Coronary artery (tissue), 2 donors: ENCODE results near the gene CPXM1.

ENCODE experiments used
- DNase-seq: peaks from one replicate; pipeline ENCODE4 v3.0.0-alpha.2; 2017; ENCODE audit warnings: low spot score
- H3K27ac ChIP-seq, 2 donors: fragments of 200-600 bp; sonication (generic); one replicate each; pipeline ENCODE4 v1.5.1; 2016 to 2019
- H3K4me3 ChIP-seq: fragments of 200-600 bp; sonication (generic); 2 replicates; pipeline ENCODE4 v1.5.1; 2016; ENCODE audit warnings: mild to moderate bottlenecking, moderate library complexity
- TF ChIP-seq, protein P1 (sequence below): fragments of 200-600 bp; sonication (generic); IDR thresholded peaks from one replicate; pipeline ENCODE4 v1.5.1; 2019; ENCODE audit warnings: antibody characterized with exemption

CPXM1 gene

DNA sequence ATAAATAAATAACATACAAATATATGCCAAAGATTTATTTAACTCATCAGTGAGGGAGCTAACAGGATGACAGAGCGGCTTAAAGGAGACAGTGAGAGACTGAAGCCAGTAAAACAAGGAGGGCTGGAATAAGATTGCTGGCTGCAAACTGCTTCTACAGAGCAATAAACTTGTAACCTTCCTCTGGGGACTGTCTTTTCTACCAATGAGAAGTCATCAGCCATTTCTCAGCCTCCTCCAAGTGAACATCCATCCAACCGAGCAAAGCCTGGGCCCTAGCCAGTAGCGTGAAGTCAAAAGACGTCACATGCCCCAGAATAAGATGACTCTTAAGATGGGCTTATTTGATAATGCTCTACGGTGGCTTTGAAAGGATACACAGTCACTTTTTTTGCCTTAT lies 42.5 kb downstream of the CPXM1 start:
- Histone ChIP-seq H3K27ac (no peak overlapping the region), H3K4me3 (no peak overlapping the region)
- TF ChIP-seq, protein P1, sequence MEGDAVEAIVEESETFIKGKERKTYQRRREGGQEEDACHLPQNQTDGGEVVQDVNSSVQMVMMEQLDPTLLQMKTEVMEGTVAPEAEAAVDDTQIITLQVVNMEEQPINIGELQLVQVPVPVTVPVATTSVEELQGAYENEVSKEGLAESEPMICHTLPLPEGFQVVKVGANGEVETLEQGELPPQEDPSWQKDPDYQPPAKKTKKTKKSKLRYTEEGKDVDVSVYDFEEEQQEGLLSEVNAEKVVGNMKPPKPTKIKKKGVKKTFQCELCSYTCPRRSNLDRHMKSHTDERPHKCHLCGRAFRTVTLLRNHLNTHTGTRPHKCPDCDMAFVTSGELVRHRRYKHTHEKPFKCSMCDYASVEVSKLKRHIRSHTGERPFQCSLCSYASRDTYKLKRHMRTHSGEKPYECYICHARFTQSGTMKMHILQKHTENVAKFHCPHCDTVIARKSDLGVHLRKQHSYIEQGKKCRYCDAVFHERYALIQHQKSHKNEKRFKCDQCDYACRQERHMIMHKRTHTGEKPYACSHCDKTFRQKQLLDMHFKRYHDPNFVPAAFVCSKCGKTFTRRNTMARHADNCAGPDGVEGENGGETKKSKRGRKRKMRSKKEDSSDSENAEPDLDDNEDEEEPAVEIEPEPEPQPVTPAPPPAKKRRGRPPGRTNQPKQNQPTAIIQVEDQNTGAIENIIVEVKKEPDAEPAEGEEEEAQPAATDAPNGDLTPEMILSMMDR, result no peak
- no peak for DNase-seq

DNA sequence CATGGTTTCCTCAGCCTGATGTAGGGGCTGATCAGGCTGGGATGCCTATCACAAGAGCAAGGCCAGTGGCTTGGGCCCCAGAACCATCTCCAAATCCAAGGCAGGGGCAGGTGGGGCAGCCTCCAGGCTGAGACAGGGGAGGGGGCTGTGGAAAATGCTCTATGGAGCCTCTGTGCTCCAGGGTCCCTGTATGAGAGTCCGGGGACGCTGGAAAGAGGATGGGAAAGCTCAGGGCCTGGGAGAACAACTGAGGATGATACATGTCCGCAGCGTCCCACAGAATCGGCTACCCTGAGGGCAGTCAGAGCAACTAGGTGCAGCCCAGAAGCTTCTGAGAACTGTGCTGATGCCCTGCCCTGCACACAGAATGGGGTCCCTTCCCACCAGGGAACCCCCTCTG lies 43.4 kb downstream of the CPXM1 start:
- no peak overlapping the region for H3K4me3 ChIP-seq
- H3K27ac ChIP-seq, result no peak overlapping the region
- TF ChIP-seq, protein P1, result no peak
- DNase-seq, result no peak

DNA sequence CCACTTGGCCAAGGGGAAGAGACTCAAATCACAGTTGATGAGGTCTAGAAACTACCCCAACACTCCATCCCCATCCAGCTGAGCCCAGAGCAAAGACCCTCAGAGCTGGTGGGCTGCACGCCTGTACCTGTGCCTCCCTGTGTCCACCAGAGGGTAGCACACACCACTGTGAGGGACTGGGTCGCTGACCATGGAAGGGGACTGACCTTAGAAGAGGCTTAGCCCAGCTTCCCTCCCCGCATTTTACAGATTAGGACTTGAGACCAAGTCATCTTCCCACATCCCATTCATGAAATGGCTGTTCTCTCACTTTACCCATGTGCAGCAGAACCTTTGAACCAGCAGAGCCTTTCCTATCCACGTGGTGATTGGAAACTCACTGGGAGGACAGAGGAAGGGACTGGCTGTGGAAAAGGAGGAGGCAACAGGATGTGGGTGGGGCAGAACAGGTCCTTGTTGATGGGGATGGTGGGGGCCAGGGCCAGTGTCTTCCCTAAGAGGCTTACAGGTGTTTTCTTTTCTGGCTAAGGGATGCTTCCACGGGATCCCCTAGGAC lies 44.3 kb downstream of the CPXM1 start:
- DNase-seq, result no peak
- TF ChIP-seq, protein P1, result no peak

DNA sequence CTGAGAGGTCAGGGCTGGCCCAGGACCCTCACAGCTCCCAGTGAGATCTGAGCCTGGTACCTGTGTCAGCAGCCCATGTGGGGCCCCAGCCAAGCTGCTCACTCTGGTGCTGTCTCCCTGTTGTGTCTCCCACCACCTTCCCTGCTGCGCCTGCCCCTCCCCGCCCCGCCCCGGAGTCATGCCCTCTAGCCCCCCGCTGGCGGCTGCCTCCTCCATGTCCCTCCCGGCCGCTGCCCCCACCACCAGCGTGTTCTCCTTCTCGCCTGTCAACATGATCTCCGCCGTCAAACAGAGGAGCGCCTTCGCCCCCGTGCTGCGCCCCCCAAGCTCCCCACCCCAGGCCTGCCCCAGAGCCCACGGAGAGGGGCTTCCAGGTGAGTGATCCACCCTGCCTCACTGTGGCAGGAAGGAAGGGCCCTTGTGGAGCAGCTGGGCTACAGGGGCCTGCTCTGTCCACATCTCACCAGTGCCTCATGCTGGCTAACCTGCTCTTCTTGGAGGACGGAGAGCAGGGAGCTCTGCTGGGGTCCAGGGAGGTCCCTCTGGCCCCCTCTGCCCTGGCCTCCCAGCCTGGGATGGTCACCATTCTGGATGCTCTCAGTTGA lies 44.9 kb downstream of the CPXM1 start:
- no peak overlapping the region for H3K4me3 ChIP-seq
- no peak overlapping the region for H3K27ac ChIP-seq
- no peak for DNase-seq
- TF ChIP-seq, protein P1, result no peak

More for the DNA sequence above, 44.3 kb downstream of the CPXM1 start:
- no peak overlapping the region for H3K27ac ChIP-seq
- H3K4me3 ChIP-seq, result no peak overlapping the region

DNA sequence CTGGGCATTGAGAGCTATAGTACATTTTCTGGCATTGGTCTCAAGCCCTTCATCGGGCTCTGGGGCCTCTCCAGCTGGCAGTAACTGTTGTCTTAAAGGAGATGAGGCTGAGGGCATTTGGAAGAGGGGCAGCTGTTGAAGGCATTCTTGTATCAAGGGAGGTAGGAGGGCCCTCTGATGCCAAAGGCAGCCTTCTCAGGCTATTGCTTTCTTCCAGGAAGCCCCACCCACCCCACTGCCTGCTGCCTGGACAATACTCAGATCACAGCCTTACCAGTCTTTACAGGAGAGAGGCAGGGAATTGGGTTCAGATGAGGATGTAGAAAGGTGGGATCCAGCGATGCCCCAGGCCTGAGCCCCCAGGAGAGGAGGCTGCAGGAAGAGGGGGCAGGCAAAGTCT lies 46.0 kb downstream of the CPXM1 start:
- Histone ChIP-seq H3K4me3 (no peak overlapping the region), H3K27ac (no peak overlapping the region)
- TF ChIP-seq, protein P1, result no peak
- DNase-seq, result no peak

DNA sequence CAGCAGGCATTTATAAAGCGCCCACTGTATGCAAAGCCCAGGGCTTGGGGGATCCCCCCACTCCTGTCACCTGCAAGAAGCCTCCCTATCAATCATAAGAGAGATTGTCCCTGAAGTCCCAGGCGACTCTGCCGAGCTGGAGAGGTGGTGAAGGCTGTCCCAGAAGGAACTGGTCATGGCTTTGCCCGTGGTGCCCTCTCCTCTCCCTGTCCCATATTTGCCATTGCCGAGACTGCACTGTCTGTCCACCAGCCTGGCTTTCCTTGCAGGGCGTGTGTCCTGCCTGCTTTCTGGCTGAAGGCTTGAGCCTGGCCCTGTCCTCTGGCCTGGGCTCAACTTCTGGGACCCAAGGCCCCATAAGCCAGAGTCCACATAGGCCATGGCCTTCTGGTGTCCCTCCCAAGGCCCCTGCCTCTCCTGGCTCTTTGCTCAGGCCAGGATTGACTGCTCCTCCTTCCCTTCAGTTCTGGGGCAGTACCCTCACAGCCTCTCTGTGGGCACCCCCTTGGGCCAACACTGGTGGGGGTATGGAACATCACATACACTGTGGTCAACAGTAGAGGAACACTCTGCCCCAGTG lies 46.9 kb downstream of the CPXM1 start:
- no peak overlapping the region for H3K4me3 ChIP-seq
- TF ChIP-seq, protein P1, result no peak
- DNase-seq, result no peak
- H3K27ac ChIP-seq, result no peak overlapping the region
